ENCODE data around the gene CAMSAP1.

DNA sequence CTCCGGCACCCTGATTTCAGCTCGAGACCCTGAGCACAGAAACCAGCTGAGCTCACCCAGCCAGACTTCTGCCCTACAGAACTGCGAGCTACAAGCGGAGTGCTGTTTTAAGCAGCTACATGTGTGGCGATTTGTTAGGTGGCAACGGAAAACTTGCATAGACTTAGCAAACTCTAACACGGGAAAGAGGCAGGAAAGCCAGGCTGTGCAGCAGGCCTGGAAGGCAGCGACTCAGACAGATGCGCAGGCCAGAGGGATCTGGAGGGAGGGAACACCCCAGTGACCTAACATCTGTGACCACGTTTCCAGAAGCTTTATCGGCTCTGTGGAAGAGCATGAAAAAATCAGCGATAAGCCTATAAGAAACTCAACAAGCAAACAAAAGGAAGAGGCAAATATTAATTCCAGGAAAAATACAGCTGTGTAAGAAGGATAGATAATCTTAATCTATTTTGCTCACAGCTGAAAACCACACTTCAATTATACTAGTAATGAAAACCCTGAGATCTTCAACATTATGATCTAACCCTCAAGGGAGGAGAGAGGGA lies 42.9 kb upstream of the CAMSAP1 start:
- TF ChIP-seq, protein P1, sequence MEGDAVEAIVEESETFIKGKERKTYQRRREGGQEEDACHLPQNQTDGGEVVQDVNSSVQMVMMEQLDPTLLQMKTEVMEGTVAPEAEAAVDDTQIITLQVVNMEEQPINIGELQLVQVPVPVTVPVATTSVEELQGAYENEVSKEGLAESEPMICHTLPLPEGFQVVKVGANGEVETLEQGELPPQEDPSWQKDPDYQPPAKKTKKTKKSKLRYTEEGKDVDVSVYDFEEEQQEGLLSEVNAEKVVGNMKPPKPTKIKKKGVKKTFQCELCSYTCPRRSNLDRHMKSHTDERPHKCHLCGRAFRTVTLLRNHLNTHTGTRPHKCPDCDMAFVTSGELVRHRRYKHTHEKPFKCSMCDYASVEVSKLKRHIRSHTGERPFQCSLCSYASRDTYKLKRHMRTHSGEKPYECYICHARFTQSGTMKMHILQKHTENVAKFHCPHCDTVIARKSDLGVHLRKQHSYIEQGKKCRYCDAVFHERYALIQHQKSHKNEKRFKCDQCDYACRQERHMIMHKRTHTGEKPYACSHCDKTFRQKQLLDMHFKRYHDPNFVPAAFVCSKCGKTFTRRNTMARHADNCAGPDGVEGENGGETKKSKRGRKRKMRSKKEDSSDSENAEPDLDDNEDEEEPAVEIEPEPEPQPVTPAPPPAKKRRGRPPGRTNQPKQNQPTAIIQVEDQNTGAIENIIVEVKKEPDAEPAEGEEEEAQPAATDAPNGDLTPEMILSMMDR (IDR thresholded peaks at IDR 0.05; ENCODE audit: low read depth, low read length) = no peak
- no peak for TF ChIP-seq EZH2phosphoT487 (IDR thresholded peaks at IDR 0.05; ENCODE audit: low read depth)

Data from OCI-LY3 (cell line).